Activated naive CD8-positive, alpha-beta T cell treated with anti-CD3 and anti-CD28 coated beads for 36 hours (primary cell): ENCODE data around the gene ACSF2. TPM values are rescaled to one million over a fixed set of nuclear protein-coding genes. Genes with fewer than 3 reads are reported as not detected.

Experiments used
- DNase-seq: peaks from one replicate; pipeline ENCODE4 v3.0.0; 2021
- H3K27ac Mint-ChIP-seq: one replicate; pipeline ENCODE4 v1.8.0; 2022; ENCODE audit warnings: mild to moderate bottlenecking, moderate library complexity, mixed read lengths
- H3K27me3 Mint-ChIP-seq: one replicate; pipeline ENCODE4 v1.8.0; 2022; ENCODE audit warnings: mild to moderate bottlenecking, mixed read lengths
- H3K36me3 Mint-ChIP-seq: one replicate; pipeline ENCODE4 v1.8.0; 2021; ENCODE audit warnings: mild to moderate bottlenecking, mixed read lengths
- H3K4me1 Mint-ChIP-seq: one replicate; pipeline ENCODE4 v1.8.0; 2021; ENCODE audit warnings: mixed read lengths
- H3K4me3 Mint-ChIP-seq: one replicate; pipeline ENCODE4 v1.8.0; 2022; ENCODE audit warnings: mild to moderate bottlenecking, moderate library complexity, mixed read lengths
- H3K9me3 Mint-ChIP-seq: one replicate; pipeline ENCODE4 v1.8.0; 2022; ENCODE audit warnings: mixed read lengths
- total RNA-seq, 2 experiments: library from RNA; stranded (reverse); gene quantifications; one replicate each; pipeline ENCODE4 v1.2.3, GENCODE V29; 2021

The ACSF2 gene
- total RNA-seq, 2 experiments from 2014 or later, result 9.2 to 9.7 TPM

GRCh38 chr17:50499270-50499669, 73.3 kb downstream of the ACSF2 start:
- Mint-ChIP-seq H3K9me3 (no peaks in the 10 kb centered on the region), H3K4me3 (no peak overlapping the region), H3K27me3 (no peaks in the 10 kb centered on the region), H3K4me1 (peaks cover 5% of the 10 kb centered on the region), H3K27ac (no peak overlapping the region), H3K36me3 (no peaks in the 10 kb centered on the region)
- DNase-seq, result no peak

GRCh38 chr17:50499721-50500120, 73.7 kb downstream of the ACSF2 start:
- no peak overlapping the region for H3K4me3 Mint-ChIP-seq
- H3K9me3 Mint-ChIP-seq, result no peaks in the 10 kb centered on the region
- H3K27me3 Mint-ChIP-seq, result no peaks in the 10 kb centered on the region
- no peak for DNase-seq
- peaks cover 8% of the 10 kb centered on the region for H3K4me1 Mint-ChIP-seq
- no peaks in the 10 kb centered on the region for H3K36me3 Mint-ChIP-seq
- H3K27ac Mint-ChIP-seq, result no peak overlapping the region

- Mint-ChIP-seq H3K36me3 (no peaks in the 10 kb centered on the region), H3K27ac (no peak overlapping the region), H3K4me3 (no peak overlapping the region), H3K9me3 (no peaks in the 10 kb centered on the region), H3K4me1 (peaks cover 9% of the 10 kb centered on the region), H3K27me3 (no peaks in the 10 kb centered on the region)
- DNase-seq, result no peak
Observed at GRCh38 chr17:50501054-50501453, 75.0 kb downstream of the ACSF2 start.

- DNase-seq, result no peak
- H3K36me3 Mint-ChIP-seq, result no peaks in the 10 kb centered on the region
- no peaks in the 10 kb centered on the region for H3K27me3 Mint-ChIP-seq
- no peak overlapping the region for H3K4me3 Mint-ChIP-seq
- no peak overlapping the region for H3K27ac Mint-ChIP-seq
- H3K4me1 Mint-ChIP-seq, result peaks cover 9% of the 10 kb centered on the region
- H3K9me3 Mint-ChIP-seq, result no peaks in the 10 kb centered on the region
Observed at GRCh38 chr17:50502301-50502990, 76.4 kb downstream of the ACSF2 start.

- Mint-ChIP-seq H3K4me3 (no peak overlapping the region), H3K9me3 (no peaks in the 10 kb centered on the region), H3K27me3 (no peaks in the 10 kb centered on the region), H3K4me1 (peaks cover 20% of the 10 kb centered on the region), H3K27ac (no peak overlapping the region), H3K36me3 (no peaks in the 10 kb centered on the region)
- DNase-seq, result no peak
Observed at GRCh38 chr17:50505591-50506130, 79.6 kb downstream of the ACSF2 start.

GRCh38 chr17:50506298-50506697, 80.3 kb downstream of the ACSF2 start:
- no peak for DNase-seq
- H3K27me3 Mint-ChIP-seq, result no peaks in the 10 kb centered on the region
- no peaks in the 10 kb centered on the region for H3K9me3 Mint-ChIP-seq
- H3K4me3 Mint-ChIP-seq, result no peak overlapping the region
- no peaks in the 10 kb centered on the region for H3K36me3 Mint-ChIP-seq
- H3K4me1 Mint-ChIP-seq, result peaks cover 26% of the 10 kb centered on the region
- H3K27ac Mint-ChIP-seq, result no peak overlapping the region

- H3K4me1 Mint-ChIP-seq, result peaks cover 35% of the 10 kb centered on the region
- peak within 1 kb of the TSS; percentile 76 for H3K27ac Mint-ChIP-seq
- H3K27me3 Mint-ChIP-seq, result no peaks in the 10 kb centered on the region
- no peaks in the 10 kb centered on the region for H3K9me3 Mint-ChIP-seq
- H3K4me3 Mint-ChIP-seq, result peak within 1 kb of the TSS; percentile 85
- H3K36me3 Mint-ChIP-seq, result no peaks in the 10 kb centered on the region
- peak; percentile 83 for DNase-seq
Observed at GRCh38 chr17:50507871-50508572, 82.0 kb downstream of the ACSF2 start, which contains the start of gene MYCBPAP. Gene MYCBPAP, plus strand, starts transcription at chr17:50508439. Its CDS starts 236 bp downstream, at chr17:50508675.

GRCh38 chr17:50508573-50509460, 82.8 kb downstream of the ACSF2 start:
- Mint-ChIP-seq H3K27ac (peak overlapping the region; percentile 54), H3K4me3 (peak overlapping the region; percentile 85), H3K36me3 (no peaks in the 10 kb centered on the region), H3K4me1 (peaks cover 32% of the 10 kb centered on the region), H3K27me3 (no peaks in the 10 kb centered on the region), H3K9me3 (no peaks in the 10 kb centered on the region)
- DNase-seq, result no peak

- no peaks in the 10 kb centered on the region for H3K9me3 Mint-ChIP-seq
- peak overlapping the region; percentile 18 for H3K4me3 Mint-ChIP-seq
- DNase-seq, result peak; percentile 57
- H3K4me1 Mint-ChIP-seq, result peaks cover 25% of the 10 kb centered on the region
- no peaks in the 10 kb centered on the region for H3K27me3 Mint-ChIP-seq
- peak overlapping the region; percentile 27 for H3K27ac Mint-ChIP-seq
- H3K36me3 Mint-ChIP-seq, result no peaks in the 10 kb centered on the region
Observed at GRCh38 chr17:50511058-50511457, 85.0 kb downstream of the ACSF2 start.

GRCh38 chr17:50513495-50513894, 87.5 kb downstream of the ACSF2 start:
- peaks cover 21% of the 10 kb centered on the region for H3K4me1 Mint-ChIP-seq

GRCh38 chr17:50514388-50514787, 88.4 kb downstream of the ACSF2 start:
- H3K9me3 Mint-ChIP-seq, result no peaks in the 10 kb centered on the region
- H3K4me3 Mint-ChIP-seq, result no peak overlapping the region
- H3K36me3 Mint-ChIP-seq, result no peaks in the 10 kb centered on the region
- no peak overlapping the region for H3K27ac Mint-ChIP-seq
- H3K4me1 Mint-ChIP-seq, result peaks cover 17% of the 10 kb centered on the region
- no peaks in the 10 kb centered on the region for H3K27me3 Mint-ChIP-seq
- no peak for DNase-seq

More at GRCh38 chr17:50513495-50513894, 87.5 kb downstream of the ACSF2 start:
- H3K27ac Mint-ChIP-seq, result no peak overlapping the region
- no peaks in the 10 kb centered on the region for H3K36me3 Mint-ChIP-seq
- DNase-seq, result no peak
- H3K4me3 Mint-ChIP-seq, result no peak overlapping the region
- no peaks in the 10 kb centered on the region for H3K27me3 Mint-ChIP-seq
- no peaks in the 10 kb centered on the region for H3K9me3 Mint-ChIP-seq

- no peak overlapping the region for H3K4me3 Mint-ChIP-seq
- no peak for DNase-seq
- peaks cover 17% of the 10 kb centered on the region for H3K4me1 Mint-ChIP-seq
- no peaks in the 10 kb centered on the region for H3K9me3 Mint-ChIP-seq
- no peak overlapping the region for H3K27ac Mint-ChIP-seq
- H3K27me3 Mint-ChIP-seq, result no peaks in the 10 kb centered on the region
- H3K36me3 Mint-ChIP-seq, result no peaks in the 10 kb centered on the region
Observed at GRCh38 chr17:50514936-50515702, 89.1 kb downstream of the ACSF2 start.

GRCh38 chr17:50517011-50517410, 91.0 kb downstream of the ACSF2 start:
- DNase-seq, result no peak
- no peak overlapping the region for H3K4me3 Mint-ChIP-seq
- H3K36me3 Mint-ChIP-seq, result no peaks in the 10 kb centered on the region
- H3K9me3 Mint-ChIP-seq, result no peaks in the 10 kb centered on the region
- no peaks in the 10 kb centered on the region for H3K27me3 Mint-ChIP-seq
- H3K4me1 Mint-ChIP-seq, result peaks cover 2% of the 10 kb centered on the region
- H3K27ac Mint-ChIP-seq, result no peak overlapping the region
